Nephron progenitor cell (in vitro differentiated cells): Measurements from ENCODE around the gene MKKS.

Experiments
- DNase-seq: peaks from one replicate; pipeline ENCODE4 v3.0.0; 2021
- H3K27ac Mint-ChIP-seq: 2 replicates; pipeline ENCODE4 v1.8.0; 2021; ENCODE audit warnings: mild to moderate bottlenecking, moderate library complexity, mixed read lengths
- H3K27me3 Mint-ChIP-seq: 2 replicates; pipeline ENCODE4 v1.8.0; 2021; ENCODE audit warnings: mild to moderate bottlenecking, low read depth, mixed read lengths; ENCODE audit not compliant: poor library complexity
- H3K36me3 Mint-ChIP-seq: 2 replicates; pipeline ENCODE4 v1.8.0; 2021; ENCODE audit warnings: low read depth, mixed read lengths
- H3K4me1 Mint-ChIP-seq: 2 replicates; pipeline ENCODE4 v1.8.0; 2021; ENCODE audit warnings: mixed read lengths
- H3K4me3 Mint-ChIP-seq: 2 replicates; pipeline ENCODE4 v1.8.0; 2021; ENCODE audit warnings: mild to moderate bottlenecking, moderate library complexity, mixed read lengths
- H3K9me3 Mint-ChIP-seq: 2 replicates; pipeline ENCODE4 v1.8.0; 2021; ENCODE audit warnings: mild to moderate bottlenecking, moderate library complexity, mixed read lengths
- TF ChIP-seq, protein P1 (sequence below): fragments of 200-600 bp; sonication (generic); IDR thresholded peaks from 2 replicates; pipeline ENCODE4 v1.5.0; 2021; ENCODE audit warnings: antibody characterized with exemption

The MKKS gene

GRCh38 chr20:10447028-10447427, 13.0 kb upstream of the MKKS start:
- DNase-seq: no peak
- Mint-ChIP-seq H3K4me3 (no peak overlapping the region), H3K4me1 (no peaks in the 10 kb centered on the region), H3K27me3 (no peaks in the 10 kb centered on the region), H3K36me3 (no peaks in the 10 kb centered on the region), H3K27ac (no peak overlapping the region), H3K9me3 (no peaks in the 10 kb centered on the region)
- TF ChIP-seq, protein P1, sequence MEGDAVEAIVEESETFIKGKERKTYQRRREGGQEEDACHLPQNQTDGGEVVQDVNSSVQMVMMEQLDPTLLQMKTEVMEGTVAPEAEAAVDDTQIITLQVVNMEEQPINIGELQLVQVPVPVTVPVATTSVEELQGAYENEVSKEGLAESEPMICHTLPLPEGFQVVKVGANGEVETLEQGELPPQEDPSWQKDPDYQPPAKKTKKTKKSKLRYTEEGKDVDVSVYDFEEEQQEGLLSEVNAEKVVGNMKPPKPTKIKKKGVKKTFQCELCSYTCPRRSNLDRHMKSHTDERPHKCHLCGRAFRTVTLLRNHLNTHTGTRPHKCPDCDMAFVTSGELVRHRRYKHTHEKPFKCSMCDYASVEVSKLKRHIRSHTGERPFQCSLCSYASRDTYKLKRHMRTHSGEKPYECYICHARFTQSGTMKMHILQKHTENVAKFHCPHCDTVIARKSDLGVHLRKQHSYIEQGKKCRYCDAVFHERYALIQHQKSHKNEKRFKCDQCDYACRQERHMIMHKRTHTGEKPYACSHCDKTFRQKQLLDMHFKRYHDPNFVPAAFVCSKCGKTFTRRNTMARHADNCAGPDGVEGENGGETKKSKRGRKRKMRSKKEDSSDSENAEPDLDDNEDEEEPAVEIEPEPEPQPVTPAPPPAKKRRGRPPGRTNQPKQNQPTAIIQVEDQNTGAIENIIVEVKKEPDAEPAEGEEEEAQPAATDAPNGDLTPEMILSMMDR: no peak

GRCh38 chr20:10445758-10446157, 11.7 kb upstream of the MKKS start:
- TF ChIP-seq, protein P1: no peak
- DNase-seq: no peak
- H3K4me1 Mint-ChIP-seq: no peaks in the 10 kb centered on the region
- no peaks in the 10 kb centered on the region for H3K9me3 Mint-ChIP-seq
- H3K36me3 Mint-ChIP-seq: no peaks in the 10 kb centered on the region
- no peak overlapping the region for H3K27ac Mint-ChIP-seq
- H3K4me3 Mint-ChIP-seq: no peak overlapping the region
- H3K27me3 Mint-ChIP-seq: no peaks in the 10 kb centered on the region

DNA sequence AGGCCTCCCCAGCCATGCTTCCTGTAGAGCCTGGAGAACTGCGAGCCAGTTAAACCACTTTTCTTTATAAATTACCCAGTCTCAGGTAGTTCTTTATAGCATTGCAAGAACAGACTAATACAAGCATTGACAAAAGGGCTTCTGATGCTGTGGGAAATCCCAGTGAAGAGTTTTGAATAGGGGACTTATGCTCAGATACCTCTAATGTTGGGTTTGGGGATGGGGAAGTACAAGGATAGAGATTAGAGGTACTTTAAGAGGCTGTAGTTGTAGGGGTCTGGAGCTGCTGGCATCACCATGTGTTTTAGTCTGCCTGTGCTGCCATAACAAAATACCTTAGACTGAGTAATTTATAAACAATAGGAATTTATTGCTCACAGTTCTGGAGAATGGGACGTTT, 9.9 kb upstream of the MKKS start:
- H3K9me3 Mint-ChIP-seq: no peaks in the 10 kb centered on the region
- no peaks in the 10 kb centered on the region for H3K4me1 Mint-ChIP-seq
- DNase-seq: no peak
- no peak overlapping the region for H3K4me3 Mint-ChIP-seq
- no peaks in the 10 kb centered on the region for H3K27me3 Mint-ChIP-seq
- H3K27ac Mint-ChIP-seq: peak overlapping the region; percentile 69
- no peaks in the 10 kb centered on the region for H3K36me3 Mint-ChIP-seq
- TF ChIP-seq, protein P1: no peak

- Mint-ChIP-seq H3K27ac (no peak overlapping the region), H3K4me1 (peaks cover 25% of the 10 kb centered on the region), H3K27me3 (no peaks in the 10 kb centered on the region), H3K4me3 (no peak overlapping the region), H3K9me3 (no peaks in the 10 kb centered on the region), H3K36me3 (no peaks in the 10 kb centered on the region)
- TF ChIP-seq, protein P1: no peak
- no peak for DNase-seq
Measured at GRCh38 chr20:10438217-10438616, 4.2 kb upstream of the MKKS start.

- Mint-ChIP-seq H3K4me1 (peaks cover 42% of the 10 kb centered on the region), H3K36me3 (peaks cover 9% of the 10 kb centered on the region), H3K27me3 (no peaks in the 10 kb centered on the region), H3K9me3 (no peaks in the 10 kb centered on the region), H3K27ac (no peak overlapping the region), H3K4me3 (peak overlapping the region; percentile 91)
- no peak for DNase-seq
- TF ChIP-seq, protein P1: no peak
Measured at GRCh38 chr20:10436053-10436699, 2.2 kb upstream of the MKKS start.
